GM21723 (cell line): ENCODE measurements around the gene MYO10.
"Not testable (repeated sequence)": the region's sequence is repeated elsewhere in the genome, so short reads cannot be mapped to it uniquely, and the experiment has no call there.

ENCODE experiments used
- ATAC-seq: cut with Tn5 transposase; IDR thresholded peaks from one replicate; pipeline ENCODE4 v1.9.1; 2021; ENCODE audit warnings: mild to moderate bottlenecking, moderate library complexity; ENCODE audit not compliant: unreplicated experiment

MYO10 gene

GRCh38 chr5:16866273-16866672, 69.8 kb downstream of the MYO10 start:
- ATAC-seq = no peak

- ATAC-seq = no peak
These were observed 70.9 kb downstream of the MYO10 start for GRCh38 chr5:16865151-16865550.

GRCh38 chr5:16864631-16865131, 71.4 kb downstream of the MYO10 start:
- ATAC-seq = no peak

GRCh38 chr5:16863469-16863946, 72.6 kb downstream of the MYO10 start:
- ATAC-seq = no peak

GRCh38 chr5:16862777-16863176, 73.3 kb downstream of the MYO10 start:
- ATAC-seq = no peak

- ATAC-seq = no peak
These were observed 76.7 kb downstream of the MYO10 start for GRCh38 chr5:16859346-16859745.

- no peak for ATAC-seq
These were observed 77.9 kb downstream of the MYO10 start for GRCh38 chr5:16858151-16858550.

GRCh38 chr5:16857635-16858034, 78.5 kb downstream of the MYO10 start:
- ATAC-seq = no peak

- no peak for ATAC-seq
These were observed 79.6 kb downstream of the MYO10 start for GRCh38 chr5:16856531-16856930.

- ATAC-seq = no peak
These were observed 80.2 kb downstream of the MYO10 start for GRCh38 chr5:16855898-16856297.

GRCh38 chr5:16855485-16855884, 80.6 kb downstream of the MYO10 start:
- ATAC-seq = no peak

- no peak for ATAC-seq
These were observed 81.7 kb downstream of the MYO10 start for GRCh38 chr5:16854351-16854750.

GRCh38 chr5:16853518-16853917, 82.6 kb downstream of the MYO10 start:
- ATAC-seq = no peak

- no peak for ATAC-seq
These were observed 83.7 kb downstream of the MYO10 start for GRCh38 chr5:16852251-16853005.

- ATAC-seq = no peak
These were observed 86.3 kb downstream of the MYO10 start for GRCh38 chr5:16849775-16850174.

GRCh38 chr5:16849181-16849580, 86.9 kb downstream of the MYO10 start:
- no peak for ATAC-seq

GRCh38 chr5:16844952-16845351, 91.1 kb downstream of the MYO10 start:
- ATAC-seq = no peak

GRCh38 chr5:16842896-16843295, 93.2 kb downstream of the MYO10 start:
- no peak for ATAC-seq

GRCh38 chr5:16841416-16841815, 94.7 kb downstream of the MYO10 start:
- no peak for ATAC-seq

GRCh38 chr5:16837305-16837704, 98.8 kb downstream of the MYO10 start:
- ATAC-seq = no peak

GRCh38 chr5:16834029-16834428, 102.1 kb downstream of the MYO10 start:
- ATAC-seq = no peak

- ATAC-seq = not testable (repeated sequence)
These were observed 104.8 kb downstream of the MYO10 start for GRCh38 chr5:16831326-16831725.

GRCh38 chr5:16827755-16828154, 108.3 kb downstream of the MYO10 start:
- ATAC-seq = no peak
